SK-N-SH (cell line): ENCODE measurements around the gene IPCEF1. TPM values are rescaled to one million over a fixed set of nuclear protein-coding genes. Genes with fewer than 3 reads are reported as not detected.
A peak's percentile ranks its signal among the peaks of the same experiment; 100 is the strongest.

Source experiments
- CTCF ChIA-PET: fragments of 300-600, 350-600 bp; formaldehyde crosslinking; extraction: SDS; loops from one replicate; lab custom pipeline; 2021; lab: Yijun Ruan, JAX
- POLR2A ChIA-PET: fragments of 350-600 bp; sonication (Branson Sonifier 250); formaldehyde crosslinking; extraction: SDS; loops from one replicate; lab custom pipeline; 2020; ENCODE audit warnings: antibody characterized with exemption, inconsistent platforms; lab: Yijun Ruan, JAX
- DNase-seq: peaks from one replicate; pipeline ENCODE4 v3.0.0; 2012
- H2AFZ ChIP-seq: fragments of 200-600 bp; sonication (generic); 2 replicates; pipeline ENCODE4 v1.8.1; 2016; ENCODE audit warnings: antibody characterized with exemption, mild to moderate bottlenecking, low read depth
- H3F3A ChIP-seq: fragments of 200-600 bp; sonication (generic); replicated peaks from 2 replicates; pipeline ENCODE3; 2016; ENCODE audit warnings: antibody characterized with exemption, mild to moderate bottlenecking; ENCODE audit not compliant: insufficient read depth
- H3K27ac ChIP-seq, 2 experiments: fragments of 200-500 bp in 1 of 2; fragments of 200-600 bp in 1 of 2; sonication (Bioruptor generic) in 1 of 2; sonication (generic), shearing (Covaris generic) in 1 of 2; 2 replicates each; pipeline versions ENCODE4 v1.5.1 to v1.6.1; 2014 to 2016; ENCODE audit warnings: low read depth in 2 of 2, inconsistent platforms in 1 of 2, low read length in 1 of 2, mild to moderate bottlenecking in 1 of 2, mixed read lengths in 1 of 2
- H3K27me3 ChIP-seq: fragments of 200-600 bp; sonication (generic), shearing (Covaris generic); 2 replicates; pipeline ENCODE4 v1.6.1; 2016; ENCODE audit warnings: mixed run types; ENCODE audit not compliant: insufficient read depth
- H3K36me3 ChIP-seq, 2 experiments: fragments of 200-500 bp in 1 of 2; fragments of 200-600 bp in 1 of 2; sonication (Bioruptor generic) in 1 of 2; sonication (generic) in 1 of 2; replicated peaks in 1 of 2; 2 replicates each; pipeline versions ENCODE3 to v1.5.1; 2014 to 2016; ENCODE audit warnings: low read length in 1 of 2, mild to moderate bottlenecking in 1 of 2; ENCODE audit not compliant: insufficient read depth in 2 of 2, control insufficient read depth in 1 of 2
- H3K4me1 ChIP-seq, 2 experiments: fragments of 200-500 bp in 1 of 2; fragments of 200-600 bp in 1 of 2; sonication (Bioruptor generic) in 1 of 2; sonication (generic), shearing (Covaris generic) in 1 of 2; 2 replicates each; pipeline versions ENCODE4 v1.5.1 to v1.6.1; 2014 to 2016; ENCODE audit warnings: low read depth in 1 of 2, low read length in 1 of 2, mixed run types in 1 of 2; ENCODE audit not compliant: insufficient read depth in 2 of 2, control insufficient read depth in 1 of 2
- H3K4me2 ChIP-seq: fragments of 200-600 bp; sonication (generic), shearing (Covaris generic); 2 replicates; pipeline ENCODE4 v1.6.1; 2017; ENCODE audit warnings: mixed run types
- H3K4me3 ChIP-seq, 2 experiments: fragments of 200-500 bp in 1 of 2; fragments of 200-600 bp in 1 of 2; sonication (Bioruptor generic) in 1 of 2; sonication (generic), shearing (Covaris generic) in 1 of 2; 2 replicates each; pipeline versions ENCODE4 v1.5.1 to v1.8.1; 2014 to 2016; ENCODE audit warnings: low read depth in 2 of 2, inconsistent platforms in 1 of 2, low read length in 1 of 2, mild to moderate bottlenecking in 1 of 2, mixed read lengths in 1 of 2, moderate library complexity in 1 of 2
- H3K79me2 ChIP-seq: fragments of 200-600 bp; sonication (generic); 2 replicates; pipeline ENCODE4 v1.8.1; 2017; ENCODE audit warnings: mild to moderate bottlenecking; ENCODE audit not compliant: insufficient read depth
- H3K9ac ChIP-seq: fragments of 200-600 bp; sonication (generic); 2 replicates; pipeline ENCODE4 v1.6.1; 2017; ENCODE audit warnings: mixed run types
- H3K9me2 ChIP-seq: fragments of 200-600 bp; sonication (generic); 2 replicates; pipeline ENCODE4 v1.6.1; 2017; ENCODE audit warnings: mixed run types
- H3K9me3 ChIP-seq: fragments of 200-600 bp; sonication (generic); 2 replicates; pipeline ENCODE4 v1.6.1; 2017; ENCODE audit warnings: mixed run types, mild to moderate bottlenecking, moderate library complexity
- H4K20me1 ChIP-seq: fragments of 200-600 bp; sonication (generic); 2 replicates; pipeline ENCODE4 v1.6.1; 2017; ENCODE audit warnings: mild to moderate bottlenecking, mixed run types; ENCODE audit not compliant: insufficient read depth
- NFIC ChIP-seq: IDR thresholded peaks from 2 replicates; pipeline ENCODE4 v1.4.0; 2012; ENCODE audit warnings: borderline replicate concordance
- RAD21 ChIP-seq: IDR thresholded peaks from 2 replicates; pipeline ENCODE4 v1.6.1; 2012; ENCODE audit warnings: mild to moderate bottlenecking, low read length
- TCF12 ChIP-seq: IDR thresholded peaks from 2 replicates; pipeline ENCODE4 v1.4.0; 2012
- TEAD4 ChIP-seq: IDR thresholded peaks from 2 replicates; pipeline ENCODE4 v1.4.0; 2012; ENCODE audit warnings: mild to moderate bottlenecking, borderline replicate concordance; ENCODE audit not compliant: insufficient read depth
- YY1 ChIP-seq: IDR thresholded peaks from 2 replicates; pipeline ENCODE4 v1.4.0; 2012; ENCODE audit warnings: low read depth, mild to moderate bottlenecking
- WGBS: methylation state at CpG from one replicate; pipeline ENCODE4 v1.1.6; 2017; ENCODE audit warnings: low lambda C conversion rate; 5-methylcytosine and 5-hydroxymethylcytosine counted together
- polyA plus RNA-seq, 3 experiments: library from polyadenylated mRNA; depleted of rRNA; stranded (reverse); fragments of >200 nt; gene quantifications; 2 replicates each; pipeline ENCODE4 v1.2.3, GENCODE V29; 2012
- TF ChIP-seq, protein P1 (sequence below): IDR thresholded peaks from 2 replicates; pipeline ENCODE4 v1.6.1; 2012; ENCODE audit warnings: mild to moderate bottlenecking, low read depth, low read length, moderate library complexity
- TF ChIP-seq, protein P2 (sequence below): fragments of 200-600 bp; sonication (generic); IDR thresholded peaks from 2 replicates; pipeline ENCODE4 v1.6.1; 2017; ENCODE audit warnings: antibody characterized with exemption, mild to moderate bottlenecking, moderate library complexity
- TF ChIP-seq, protein P3 (sequence below): IDR thresholded peaks from 2 replicates; pipeline ENCODE4 v1.4.0; 2012; ENCODE audit warnings: low read depth
- TF ChIP-seq, protein P4 (sequence below): IDR thresholded peaks from 2 replicates; pipeline ENCODE4 v1.4.0; 2012; ENCODE audit warnings: low read depth, borderline replicate concordance
- TF ChIP-seq, protein P5 (sequence below): IDR thresholded peaks from 2 replicates; pipeline ENCODE4 v1.4.0; 2012; ENCODE audit warnings: low read depth, borderline replicate concordance

IPCEF1 gene
- polyA plus RNA-seq, 1 of the 3 experiments (the other 2 are of a cell fraction): not detected

- Histone ChIP-seq H3K4me3 (no peak overlapping the region), H3K9me2 (no peaks in the 10 kb centered on the region), H3K27ac (no peak overlapping the region), H3K27me3 (no peaks in the 10 kb centered on the region), H3K4me1 (peaks cover 0 to 2% of the 10 kb centered on the region in 2 experiments; a peak in 1 of 4 replicates), H3F3A (no peaks in the 10 kb centered on the region), H3K9ac (no peak overlapping the region), H3K9me3 (no peaks in the 10 kb centered on the region), H2AFZ (no peak overlapping the region), H3K4me2 (no peak overlapping the region), H3K36me3 (no peaks in the 10 kb centered on the region), H3K79me2 (no peaks in the 10 kb centered on the region), H4K20me1 (no peaks in the 10 kb centered on the region)
- 85% methylated on average over 16 of the region's 16 CpGs for WGBS
- no peak for DNase-seq
- CTCF ChIA-PET: interaction anchor here (0.5 kb wide), 1 partner anchor 14 kb away, joined by 4 read pairs; no protein-coding TSS in a partner anchor
- TF ChIP-seq, protein P1, sequence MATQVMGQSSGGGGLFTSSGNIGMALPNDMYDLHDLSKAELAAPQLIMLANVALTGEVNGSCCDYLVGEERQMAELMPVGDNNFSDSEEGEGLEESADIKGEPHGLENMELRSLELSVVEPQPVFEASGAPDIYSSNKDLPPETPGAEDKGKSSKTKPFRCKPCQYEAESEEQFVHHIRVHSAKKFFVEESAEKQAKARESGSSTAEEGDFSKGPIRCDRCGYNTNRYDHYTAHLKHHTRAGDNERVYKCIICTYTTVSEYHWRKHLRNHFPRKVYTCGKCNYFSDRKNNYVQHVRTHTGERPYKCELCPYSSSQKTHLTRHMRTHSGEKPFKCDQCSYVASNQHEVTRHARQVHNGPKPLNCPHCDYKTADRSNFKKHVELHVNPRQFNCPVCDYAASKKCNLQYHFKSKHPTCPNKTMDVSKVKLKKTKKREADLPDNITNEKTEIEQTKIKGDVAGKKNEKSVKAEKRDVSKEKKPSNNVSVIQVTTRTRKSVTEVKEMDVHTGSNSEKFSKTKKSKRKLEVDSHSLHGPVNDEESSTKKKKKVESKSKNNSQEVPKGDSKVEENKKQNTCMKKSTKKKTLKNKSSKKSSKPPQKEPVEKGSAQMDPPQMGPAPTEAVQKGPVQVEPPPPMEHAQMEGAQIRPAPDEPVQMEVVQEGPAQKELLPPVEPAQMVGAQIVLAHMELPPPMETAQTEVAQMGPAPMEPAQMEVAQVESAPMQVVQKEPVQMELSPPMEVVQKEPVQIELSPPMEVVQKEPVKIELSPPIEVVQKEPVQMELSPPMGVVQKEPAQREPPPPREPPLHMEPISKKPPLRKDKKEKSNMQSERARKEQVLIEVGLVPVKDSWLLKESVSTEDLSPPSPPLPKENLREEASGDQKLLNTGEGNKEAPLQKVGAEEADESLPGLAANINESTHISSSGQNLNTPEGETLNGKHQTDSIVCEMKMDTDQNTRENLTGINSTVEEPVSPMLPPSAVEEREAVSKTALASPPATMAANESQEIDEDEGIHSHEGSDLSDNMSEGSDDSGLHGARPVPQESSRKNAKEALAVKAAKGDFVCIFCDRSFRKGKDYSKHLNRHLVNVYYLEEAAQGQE: no peak
- no peak for TF ChIP-seq RAD21
- TF ChIP-seq, protein P2, sequence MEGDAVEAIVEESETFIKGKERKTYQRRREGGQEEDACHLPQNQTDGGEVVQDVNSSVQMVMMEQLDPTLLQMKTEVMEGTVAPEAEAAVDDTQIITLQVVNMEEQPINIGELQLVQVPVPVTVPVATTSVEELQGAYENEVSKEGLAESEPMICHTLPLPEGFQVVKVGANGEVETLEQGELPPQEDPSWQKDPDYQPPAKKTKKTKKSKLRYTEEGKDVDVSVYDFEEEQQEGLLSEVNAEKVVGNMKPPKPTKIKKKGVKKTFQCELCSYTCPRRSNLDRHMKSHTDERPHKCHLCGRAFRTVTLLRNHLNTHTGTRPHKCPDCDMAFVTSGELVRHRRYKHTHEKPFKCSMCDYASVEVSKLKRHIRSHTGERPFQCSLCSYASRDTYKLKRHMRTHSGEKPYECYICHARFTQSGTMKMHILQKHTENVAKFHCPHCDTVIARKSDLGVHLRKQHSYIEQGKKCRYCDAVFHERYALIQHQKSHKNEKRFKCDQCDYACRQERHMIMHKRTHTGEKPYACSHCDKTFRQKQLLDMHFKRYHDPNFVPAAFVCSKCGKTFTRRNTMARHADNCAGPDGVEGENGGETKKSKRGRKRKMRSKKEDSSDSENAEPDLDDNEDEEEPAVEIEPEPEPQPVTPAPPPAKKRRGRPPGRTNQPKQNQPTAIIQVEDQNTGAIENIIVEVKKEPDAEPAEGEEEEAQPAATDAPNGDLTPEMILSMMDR: peak; percentile 28; the same call in 1 of the 2 replicates
- TF ChIP-seq, protein P3, sequence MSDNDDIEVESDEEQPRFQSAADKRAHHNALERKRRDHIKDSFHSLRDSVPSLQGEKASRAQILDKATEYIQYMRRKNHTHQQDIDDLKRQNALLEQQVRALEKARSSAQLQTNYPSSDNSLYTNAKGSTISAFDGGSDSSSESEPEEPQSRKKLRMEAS: no peak
- no peak for TF ChIP-seq YY1
- TF ChIP-seq NFIC: no peak
- POLR2A ChIA-PET: no interaction called here
These were observed 12.9 kb downstream of the IPCEF1 start for GRCh38 chr6:154343473-154344308.

GRCh38 chr6:154341871-154342270, 14.7 kb downstream of the IPCEF1 start:
- TF ChIP-seq, protein P4, sequence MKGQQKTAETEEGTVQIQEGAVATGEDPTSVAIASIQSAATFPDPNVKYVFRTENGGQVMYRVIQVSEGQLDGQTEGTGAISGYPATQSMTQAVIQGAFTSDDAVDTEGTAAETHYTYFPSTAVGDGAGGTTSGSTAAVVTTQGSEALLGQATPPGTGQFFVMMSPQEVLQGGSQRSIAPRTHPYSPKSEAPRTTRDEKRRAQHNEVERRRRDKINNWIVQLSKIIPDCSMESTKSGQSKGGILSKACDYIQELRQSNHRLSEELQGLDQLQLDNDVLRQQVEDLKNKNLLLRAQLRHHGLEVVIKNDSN: no peak
- TF ChIP-seq, protein P5, sequence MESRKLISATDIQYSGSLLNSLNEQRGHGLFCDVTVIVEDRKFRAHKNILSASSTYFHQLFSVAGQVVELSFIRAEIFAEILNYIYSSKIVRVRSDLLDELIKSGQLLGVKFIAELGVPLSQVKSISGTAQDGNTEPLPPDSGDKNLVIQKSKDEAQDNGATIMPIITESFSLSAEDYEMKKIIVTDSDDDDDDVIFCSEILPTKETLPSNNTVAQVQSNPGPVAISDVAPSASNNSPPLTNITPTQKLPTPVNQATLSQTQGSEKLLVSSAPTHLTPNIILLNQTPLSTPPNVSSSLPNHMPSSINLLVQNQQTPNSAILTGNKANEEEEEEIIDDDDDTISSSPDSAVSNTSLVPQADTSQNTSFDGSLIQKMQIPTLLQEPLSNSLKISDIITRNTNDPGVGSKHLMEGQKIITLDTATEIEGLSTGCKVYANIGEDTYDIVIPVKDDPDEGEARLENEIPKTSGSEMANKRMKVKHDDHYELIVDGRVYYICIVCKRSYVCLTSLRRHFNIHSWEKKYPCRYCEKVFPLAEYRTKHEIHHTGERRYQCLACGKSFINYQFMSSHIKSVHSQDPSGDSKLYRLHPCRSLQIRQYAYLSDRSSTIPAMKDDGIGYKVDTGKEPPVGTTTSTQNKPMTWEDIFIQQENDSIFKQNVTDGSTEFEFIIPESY: no peak
- TF ChIP-seq TEAD4: no peak
- TF ChIP-seq TCF12: no peak
- Histone ChIP-seq H3K9ac (no peak overlapping the region), H3K36me3 (no peaks in the 10 kb centered on the region), H3K27me3 (no peaks in the 10 kb centered on the region), H3K4me3 (no peak overlapping the region), H3K27ac (no peak overlapping the region), H3F3A (no peaks in the 10 kb centered on the region), H2AFZ (no peak overlapping the region), H3K79me2 (no peaks in the 10 kb centered on the region), H3K4me2 (no peak overlapping the region), H4K20me1 (no peaks in the 10 kb centered on the region), H3K9me2 (no peaks in the 10 kb centered on the region), H3K4me1 (peaks cover 0 to 2% of the 10 kb centered on the region in 2 experiments; a peak in 1 of 4 replicates), H3K9me3 (no peaks in the 10 kb centered on the region)
- CTCF ChIA-PET: no interaction called here
- WGBS: 63% methylated on average over 5 of the region's 5 CpGs
- no peak for DNase-seq
- POLR2A ChIA-PET: no interaction called here
